ENCODE measurements around the gene PHAF1.

Gene PHAF1

GRCh38 chr16:67087803-67088202 lies 21.9 kb upstream of the PHAF1 start:
- H3K4me1 ChIP-seq (ENCODE audit: control insufficient read depth in 1 of 2, insufficient read depth in 2 of 2, low read length in 2 of 2): peaks cover 0 to 8% of the 10 kb centered on the region in 2 donors
- H3K36me3 ChIP-seq (ENCODE audit: control insufficient read depth in 1 of 2, insufficient read depth in 2 of 2, low read length in 2 of 2): peaks cover 0 to 6% of the 10 kb centered on the region in 2 donors
- H3K9me3 ChIP-seq (ENCODE audit: control insufficient read depth in 1 of 2, low read length in 2 of 2): no peaks in the 10 kb centered on the region
- no peak overlapping the region for H3K4me3 ChIP-seq (ENCODE audit: low read depth in 1 of 2, low read length in 2 of 2)
- no peaks in the 10 kb centered on the region for H3K27me3 ChIP-seq (ENCODE audit: low read depth, low read length)
- H3K27ac ChIP-seq (ENCODE audit: low read length): no peak overlapping the region

GRCh38 chr16:67088551-67088950 lies 21.2 kb upstream of the PHAF1 start:
- Histone ChIP-seq H3K27ac (ENCODE audit: low read length) (no peak overlapping the region), H3K4me1 (ENCODE audit: control insufficient read depth in 1 of 2, insufficient read depth in 2 of 2, low read length in 2 of 2) (peaks cover 0 to 8% of the 10 kb centered on the region in 2 donors), H3K9me3 (ENCODE audit: control insufficient read depth in 1 of 2, low read length in 2 of 2) (no peaks in the 10 kb centered on the region), H3K4me3 (ENCODE audit: low read depth in 1 of 2, low read length in 2 of 2) (no peak overlapping the region), H3K27me3 (ENCODE audit: low read depth, low read length) (no peaks in the 10 kb centered on the region), H3K36me3 (ENCODE audit: control insufficient read depth in 1 of 2, insufficient read depth in 2 of 2, low read length in 2 of 2) (peaks cover 3 to 6% of the 10 kb centered on the region in 2 donors)

DNA sequence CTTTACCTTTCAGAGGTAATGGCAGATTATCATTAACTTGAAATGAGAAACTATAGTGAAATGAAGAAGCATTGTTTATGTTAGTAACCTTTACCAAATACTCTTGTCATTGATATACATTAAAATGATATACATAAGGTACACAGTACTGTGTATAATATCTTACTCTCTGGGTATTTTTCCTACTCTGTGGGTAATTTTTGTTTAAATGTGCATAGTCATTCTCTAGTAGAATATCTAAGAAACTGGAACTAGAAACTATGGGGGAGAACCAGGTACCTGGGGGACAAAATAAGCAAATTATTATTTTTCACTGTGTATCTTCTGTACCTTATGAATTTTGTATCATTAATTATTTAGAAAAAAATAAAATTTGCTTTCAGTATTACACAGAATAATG lies 20.6 kb upstream of the PHAF1 start:
- Histone ChIP-seq H3K4me3 (ENCODE audit: low read depth in 1 of 2, low read length in 2 of 2) (no peak overlapping the region), H3K36me3 (ENCODE audit: control insufficient read depth in 1 of 2, insufficient read depth in 2 of 2, low read length in 2 of 2) (peaks cover 5 to 6% of the 10 kb centered on the region in 2 donors), H3K27me3 (ENCODE audit: low read depth, low read length) (no peaks in the 10 kb centered on the region), H3K4me1 (ENCODE audit: control insufficient read depth in 1 of 2, insufficient read depth in 2 of 2, low read length in 2 of 2) (peaks cover 0 to 8% of the 10 kb centered on the region in 2 donors), H3K9me3 (ENCODE audit: control insufficient read depth in 1 of 2, low read length in 2 of 2) (no peaks in the 10 kb centered on the region), H3K27ac (ENCODE audit: low read length) (no peak overlapping the region)

DNA sequence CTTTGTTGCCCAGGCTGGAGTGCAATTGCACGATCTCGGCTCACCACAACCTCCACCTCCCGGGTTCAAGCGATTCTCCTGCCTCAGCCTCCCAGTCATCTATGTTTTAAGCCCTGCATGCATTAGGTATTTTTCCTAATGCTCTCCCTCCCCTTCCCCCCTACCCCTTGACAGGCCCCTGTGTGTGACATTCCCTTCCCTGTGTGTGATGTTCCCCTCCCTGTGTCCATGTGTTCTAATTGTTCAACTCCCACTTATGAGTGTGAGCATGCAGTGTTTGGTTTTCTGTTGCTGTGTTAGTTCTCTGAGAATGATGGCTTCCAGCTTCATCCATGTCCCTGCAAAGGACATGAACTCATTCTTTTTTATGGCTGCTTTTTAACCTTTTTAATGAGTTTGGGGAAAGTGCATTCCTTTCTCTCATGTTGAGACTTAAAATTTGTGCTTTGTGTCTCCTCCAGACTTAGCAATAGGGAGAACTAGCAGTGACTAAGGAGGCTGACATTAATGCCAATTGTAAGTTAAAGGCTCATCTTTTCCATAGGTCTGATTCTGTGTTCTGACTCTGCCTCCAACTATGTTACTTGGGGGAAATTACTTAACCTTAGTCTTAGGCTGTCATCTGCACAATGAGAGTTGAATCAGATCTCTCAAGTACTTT lies 17.7 kb upstream of the PHAF1 start:
- H3K27ac ChIP-seq (ENCODE audit: low read length): no peak overlapping the region
- H3K9me3 ChIP-seq (ENCODE audit: control insufficient read depth in 1 of 2, low read length in 2 of 2): no peaks in the 10 kb centered on the region
- H3K36me3 ChIP-seq (ENCODE audit: control insufficient read depth in 1 of 2, insufficient read depth in 2 of 2, low read length in 2 of 2): peaks cover 5 to 6% of the 10 kb centered on the region in 2 donors

GRCh38 chr16:67093098-67093726 lies 16.5 kb upstream of the PHAF1 start:
- no peak overlapping the region for H3K27ac ChIP-seq (ENCODE audit: low read length)
- H3K27me3 ChIP-seq (ENCODE audit: low read depth, low read length): no peaks in the 10 kb centered on the region
- no peaks in the 10 kb centered on the region for H3K9me3 ChIP-seq (ENCODE audit: control insufficient read depth in 1 of 2, low read length in 2 of 2)
- H3K4me1 ChIP-seq (ENCODE audit: control insufficient read depth in 1 of 2, insufficient read depth in 2 of 2, low read length in 2 of 2): no peaks in the 10 kb centered on the region
- no peak overlapping the region for H3K4me3 ChIP-seq (ENCODE audit: low read depth in 1 of 2, low read length in 2 of 2)
- H3K36me3 ChIP-seq (ENCODE audit: control insufficient read depth in 1 of 2, insufficient read depth in 2 of 2, low read length in 2 of 2): peaks cover 5 to 6% of the 10 kb centered on the region in 2 donors

More for the DNA sequence above, 17.7 kb upstream of the PHAF1 start:
- no peaks in the 10 kb centered on the region for H3K4me1 ChIP-seq (ENCODE audit: control insufficient read depth in 1 of 2, insufficient read depth in 2 of 2, low read length in 2 of 2)
- no peaks in the 10 kb centered on the region for H3K27me3 ChIP-seq (ENCODE audit: low read depth, low read length)
- H3K4me3 ChIP-seq (ENCODE audit: low read depth in 1 of 2, low read length in 2 of 2): no peak overlapping the region

DNA sequence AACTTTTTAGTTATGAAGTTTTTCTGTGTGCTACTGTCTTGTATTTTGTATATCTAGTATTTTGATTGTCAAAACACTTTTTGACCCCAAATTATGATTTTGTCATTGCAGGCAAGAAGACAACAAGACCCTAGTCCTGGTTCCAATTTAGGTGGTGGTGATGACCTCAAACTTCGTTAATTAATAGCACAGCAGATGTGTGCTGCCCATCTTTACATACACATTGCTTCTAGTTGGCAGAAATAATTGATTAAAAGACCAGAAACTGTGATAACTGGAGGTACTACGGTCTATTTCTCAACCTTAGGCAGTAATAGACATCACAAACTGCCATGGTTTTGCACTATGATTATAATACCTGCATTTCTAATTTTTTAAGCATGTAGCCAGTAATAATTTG lies 11.1 kb upstream of the PHAF1 start:
- no peaks in the 10 kb centered on the region for H3K27me3 ChIP-seq (ENCODE audit: low read depth, low read length)
- no peaks in the 10 kb centered on the region for H3K9me3 ChIP-seq (ENCODE audit: control insufficient read depth in 1 of 2, low read length in 2 of 2)
- no peak overlapping the region for H3K27ac ChIP-seq (ENCODE audit: low read length)
- H3K4me3 ChIP-seq (ENCODE audit: low read depth in 1 of 2, low read length in 2 of 2): no peak overlapping the region
- peaks cover 6% of the 10 kb centered on the region in 2 donors for H3K36me3 ChIP-seq (ENCODE audit: control insufficient read depth in 1 of 2, insufficient read depth in 2 of 2, low read length in 2 of 2)
- no peaks in the 10 kb centered on the region for H3K4me1 ChIP-seq (ENCODE audit: control insufficient read depth in 1 of 2, insufficient read depth in 2 of 2, low read length in 2 of 2)

DNA sequence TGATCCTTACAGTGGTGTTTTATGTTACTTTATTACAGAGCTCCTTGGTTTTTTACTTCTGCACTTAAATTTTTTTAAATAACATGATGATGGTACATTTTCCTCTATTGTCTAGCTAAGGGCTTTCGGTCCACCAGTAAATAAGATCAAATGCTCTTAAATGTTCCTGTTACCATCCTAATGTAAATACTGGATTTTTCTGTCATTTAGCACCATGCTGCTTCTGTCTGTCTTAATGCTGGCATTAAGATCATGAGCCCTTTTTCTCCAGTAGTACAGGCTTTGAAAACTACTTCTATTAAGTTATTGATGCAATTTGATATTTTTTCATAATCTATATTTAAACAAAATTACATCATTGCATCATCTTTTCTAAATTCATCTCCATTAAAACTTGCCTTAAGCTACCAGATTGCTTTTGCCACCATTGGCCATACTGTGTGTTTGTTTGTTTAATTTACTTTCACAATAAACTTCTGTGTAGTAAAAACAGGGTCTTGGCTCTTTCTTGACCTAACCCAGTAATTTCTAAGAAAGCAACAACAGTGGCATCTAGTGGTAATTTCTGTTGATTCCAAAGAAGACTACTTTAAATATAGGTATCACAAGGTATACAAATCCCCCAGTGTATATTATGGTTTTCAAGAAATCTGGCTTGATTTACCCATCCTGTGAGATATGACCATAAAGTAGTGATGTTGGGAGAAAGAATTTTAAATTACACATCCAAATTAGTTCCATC lies 9.0 kb upstream of the PHAF1 start:
- Histone ChIP-seq H3K27ac (ENCODE audit: low read length) (no peak overlapping the region), H3K4me1 (ENCODE audit: control insufficient read depth in 1 of 2, insufficient read depth in 2 of 2, low read length in 2 of 2) (no peaks in the 10 kb centered on the region), H3K27me3 (ENCODE audit: low read depth, low read length) (no peaks in the 10 kb centered on the region), H3K36me3 (ENCODE audit: control insufficient read depth in 1 of 2, insufficient read depth in 2 of 2, low read length in 2 of 2) (peaks cover 4 to 6% of the 10 kb centered on the region in 2 donors), H3K4me3 (ENCODE audit: low read depth in 1 of 2, low read length in 2 of 2) (no peak overlapping the region), H3K9me3 (ENCODE audit: control insufficient read depth in 1 of 2, low read length in 2 of 2) (no peaks in the 10 kb centered on the region)

DNA sequence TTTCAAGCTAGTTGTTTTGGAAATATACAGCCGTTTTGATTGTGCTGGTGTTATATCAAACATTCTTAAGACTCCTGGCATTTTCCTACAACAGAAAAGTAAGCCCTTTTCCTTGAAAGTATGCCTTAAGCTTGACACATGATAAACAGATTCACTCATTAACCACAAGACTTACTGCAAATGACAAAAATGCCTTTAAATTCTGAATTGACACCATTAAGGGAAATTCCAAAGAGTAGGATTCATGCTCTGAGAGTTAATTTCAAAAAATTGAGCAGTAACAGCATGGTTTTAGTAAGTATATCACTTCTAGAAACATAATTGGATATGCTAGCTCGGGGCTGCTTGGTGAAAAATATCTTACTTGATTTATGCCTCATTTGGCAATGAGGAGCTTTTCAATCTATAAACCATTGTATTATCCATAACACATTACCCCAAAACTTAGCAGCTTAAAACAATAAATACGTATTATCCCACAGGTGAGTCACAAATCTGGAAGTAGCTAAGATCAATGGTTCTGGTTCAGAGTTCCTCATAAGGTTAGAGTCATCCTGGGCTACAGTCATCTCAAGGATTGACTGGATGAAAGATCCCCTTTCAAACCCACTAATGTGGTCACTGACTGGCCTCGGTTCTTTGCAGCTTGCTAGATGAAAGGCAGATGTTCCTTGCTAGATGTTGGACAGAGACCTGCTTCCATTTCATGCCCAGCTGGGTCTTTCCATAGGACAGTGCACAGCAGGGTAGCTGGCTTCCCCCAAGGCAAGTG lies 8.2 kb upstream of the PHAF1 start:
- H3K27me3 ChIP-seq (ENCODE audit: low read depth, low read length): no peaks in the 10 kb centered on the region
- H3K4me3 ChIP-seq (ENCODE audit: low read depth in 1 of 2, low read length in 2 of 2): no peak overlapping the region
- H3K27ac ChIP-seq (ENCODE audit: low read length): no peak overlapping the region
- no peaks in the 10 kb centered on the region for H3K9me3 ChIP-seq (ENCODE audit: control insufficient read depth in 1 of 2, low read length in 2 of 2)
- peaks cover 4 to 6% of the 10 kb centered on the region in 2 donors for H3K36me3 ChIP-seq (ENCODE audit: control insufficient read depth in 1 of 2, insufficient read depth in 2 of 2, low read length in 2 of 2)
- no peaks in the 10 kb centered on the region for H3K4me1 ChIP-seq (ENCODE audit: control insufficient read depth in 1 of 2, insufficient read depth in 2 of 2, low read length in 2 of 2)

GRCh38 chr16:67104061-67104460 lies 5.7 kb upstream of the PHAF1 start:
- Histone ChIP-seq H3K9me3 (ENCODE audit: control insufficient read depth in 1 of 2, low read length in 2 of 2) (no peaks in the 10 kb centered on the region), H3K4me3 (ENCODE audit: low read depth in 1 of 2, low read length in 2 of 2) (no peak overlapping the region), H3K27ac (ENCODE audit: low read length) (no peak overlapping the region), H3K27me3 (ENCODE audit: low read depth, low read length) (no peaks in the 10 kb centered on the region), H3K36me3 (ENCODE audit: control insufficient read depth in 1 of 2, insufficient read depth in 2 of 2, low read length in 2 of 2) (no peaks in the 10 kb centered on the region), H3K4me1 (ENCODE audit: control insufficient read depth in 1 of 2, insufficient read depth in 2 of 2, low read length in 2 of 2) (peaks cover 0 to 3% of the 10 kb centered on the region in 2 donors)

- H3K36me3 ChIP-seq (ENCODE audit: control insufficient read depth in 1 of 2, insufficient read depth in 2 of 2, low read length in 2 of 2): no peaks in the 10 kb centered on the region
- peaks cover 4 to 7% of the 10 kb centered on the region in 2 donors for H3K4me1 ChIP-seq (ENCODE audit: control insufficient read depth in 1 of 2, insufficient read depth in 2 of 2, low read length in 2 of 2)
- H3K27ac ChIP-seq (ENCODE audit: low read length): no peak overlapping the region
- H3K9me3 ChIP-seq (ENCODE audit: control insufficient read depth in 1 of 2, low read length in 2 of 2): no peaks in the 10 kb centered on the region
- H3K4me3 ChIP-seq (ENCODE audit: low read depth in 1 of 2, low read length in 2 of 2): no peak overlapping the region
- no peaks in the 10 kb centered on the region for H3K27me3 ChIP-seq (ENCODE audit: low read depth, low read length)
Observed at GRCh38 chr16:67104845-67105244, 4.9 kb upstream of the PHAF1 start.

DNA sequence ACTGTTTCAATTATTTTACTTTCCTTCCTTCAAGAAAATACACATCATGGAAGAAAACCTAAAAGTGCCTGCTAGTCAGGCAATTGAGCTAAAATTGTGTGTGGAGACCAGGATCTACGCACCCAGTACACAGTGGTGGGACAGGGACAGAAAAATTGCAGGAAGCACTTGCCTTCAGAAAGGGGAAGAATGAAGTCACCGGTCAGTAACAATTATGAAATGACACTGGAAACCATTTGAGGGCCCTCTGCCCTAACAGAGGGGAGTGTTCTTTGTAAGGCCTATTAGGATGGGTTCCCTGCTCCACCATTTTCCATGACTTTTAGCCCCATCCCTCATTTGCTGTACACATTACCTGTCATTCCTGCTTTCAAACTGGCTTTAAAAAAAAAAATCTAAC lies 4.5 kb upstream of the PHAF1 start:
- no peaks in the 10 kb centered on the region for H3K27me3 ChIP-seq (ENCODE audit: low read depth, low read length)
- H3K4me1 ChIP-seq (ENCODE audit: control insufficient read depth in 1 of 2, insufficient read depth in 2 of 2, low read length in 2 of 2): peaks cover 4 to 9% of the 10 kb centered on the region in 2 donors
- H3K36me3 ChIP-seq (ENCODE audit: control insufficient read depth in 1 of 2, insufficient read depth in 2 of 2, low read length in 2 of 2): no peaks in the 10 kb centered on the region
- H3K4me3 ChIP-seq (ENCODE audit: low read depth in 1 of 2, low read length in 2 of 2): no peak overlapping the region
- no peak overlapping the region for H3K27ac ChIP-seq (ENCODE audit: low read length)
- no peaks in the 10 kb centered on the region for H3K9me3 ChIP-seq (ENCODE audit: control insufficient read depth in 1 of 2, low read length in 2 of 2)
